ENCODE results near the gene MARCHF9. TPM values are rescaled to one million over a fixed set of nuclear protein-coding genes. Genes with fewer than 3 reads are reported as not detected.

MARCHF9 gene
- total RNA-seq, 4 donors from 2014 or later, result 3.4 to 11.1 (median 7.9) TPM

DNA sequence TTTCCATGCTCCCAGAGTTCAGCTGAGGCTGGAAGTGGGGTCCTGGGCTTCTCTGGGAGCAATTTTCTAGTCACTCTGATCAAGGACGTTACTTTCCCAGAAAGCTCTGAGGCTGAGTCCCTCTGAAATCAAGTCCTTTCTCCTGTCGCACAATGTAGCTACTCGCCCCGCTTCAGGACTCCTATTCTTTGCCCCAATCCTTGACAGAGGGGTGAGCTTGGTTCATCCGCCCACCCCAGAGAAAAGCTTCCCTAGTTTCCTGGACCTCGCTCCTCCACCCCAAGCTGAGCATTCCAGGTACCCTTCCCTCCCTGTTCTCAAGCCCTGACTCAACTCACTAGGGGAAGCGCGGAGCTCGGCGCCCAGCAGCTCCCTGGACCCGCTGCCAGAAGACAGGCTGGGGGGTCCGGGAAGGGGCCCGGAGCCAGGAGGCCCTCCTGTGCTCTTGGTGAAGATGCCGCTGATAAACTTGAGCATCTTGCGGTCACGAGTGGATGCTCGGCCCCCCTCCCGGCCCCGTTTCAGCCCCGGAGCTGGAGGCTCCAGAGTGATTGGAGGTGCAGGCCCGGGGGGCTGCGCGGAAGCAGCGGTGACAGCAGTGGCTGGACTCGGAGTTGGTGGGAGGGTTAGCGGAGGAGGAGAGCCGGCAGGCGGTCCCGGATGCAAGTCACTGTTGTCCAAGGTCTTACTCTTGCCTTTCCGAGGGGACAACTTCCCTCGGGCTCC, 18.0 kb upstream of the MARCHF9 start:
- 0 to 60% methylated on average over 2 to 4 of the region's 31 CpGs for WGBS, 2 donors (ENCODE audit: low coverage in 1 of 2)
- peaks cover 4 to 39% (median 31%) of the 10 kb centered on the region in 3 donors for H3K4me1 ChIP-seq
- peak overlapping the region in 1 of 4 donors; percentile 38 for H3K27ac ChIP-seq
- H3K36me3 ChIP-seq, result no peaks in the 10 kb centered on the region
- TF ChIP-seq CTCF (IDR thresholded peaks at IDR 0.05) (no peak), POLR2AphosphoS5 (IDR thresholded peaks at IDR 0.05) (no peak), POLR2A (IDR thresholded peaks at IDR 0.05) (no peak), EP300 (IDR thresholded peaks at IDR 0.05) (no peak)
- peaks cover 98% of the 10 kb centered on the region for H3K27me3 ChIP-seq
- H3K9me3 ChIP-seq, result no peaks in the 10 kb centered on the region
- no peak for ATAC-seq
- H3K4me3 ChIP-seq, result peak overlapping the region in 1 of 2 donors; percentile 50

- TF ChIP-seq POLR2AphosphoS5 (IDR thresholded peaks at IDR 0.05) (no peak), CTCF (IDR thresholded peaks at IDR 0.05) (peak in 2 of 4 experiments; percentile 26 to 35), EP300 (IDR thresholded peaks at IDR 0.05) (no peak), POLR2A (IDR thresholded peaks at IDR 0.05) (no peak)
- Histone ChIP-seq H3K9me3 (no peaks in the 10 kb centered on the region), H3K36me3 (no peaks in the 10 kb centered on the region), H3K4me1 (peaks cover 4 to 39% (median 31%) of the 10 kb centered on the region in 3 donors), H3K27ac (peak overlapping the region in 1 of 4 donors; percentile 38), H3K27me3 (peaks cover 92% of the 10 kb centered on the region), H3K4me3 (peak overlapping the region; percentile 3 to 50)
- WGBS, 2 donors (ENCODE audit: low coverage in 1 of 2), result 0% methylated on average over 2 of the region's 110 CpGs; no CpG with 5 or more reads in 1 of the 2 donors
- peak; percentile 10 for ATAC-seq
Measured at GRCh38 chr12:57737467-57738460, 17.1 kb upstream of the MARCHF9 start.

- H3K36me3 ChIP-seq, result no peaks in the 10 kb centered on the region
- WGBS, 2 donors (ENCODE audit: low coverage in 1 of 2), result 0 to 4% methylated on average over 4 to 21 of the region's 36 CpGs
- ATAC-seq, result no peak
- TF ChIP-seq EP300 (IDR thresholded peaks at IDR 0.05) (no peak), CTCF (IDR thresholded peaks at IDR 0.05) (no peak), POLR2AphosphoS5 (IDR thresholded peaks at IDR 0.05) (no peak), POLR2A (IDR thresholded peaks at IDR 0.05) (no peak)
- H3K9me3 ChIP-seq, result no peaks in the 10 kb centered on the region
- peaks cover 83% of the 10 kb centered on the region for H3K27me3 ChIP-seq
- peaks cover 4 to 39% (median 31%) of the 10 kb centered on the region in 3 donors for H3K4me1 ChIP-seq
- peak within 1 kb of the TSS in 1 of 4 donors; percentile 38 for H3K27ac ChIP-seq
- peak within 1 kb of the TSS; percentile 3 to 50 for H3K4me3 ChIP-seq
Measured at GRCh38 chr12:57738661-57739237, 16.2 kb upstream of the MARCHF9 start, which contains the start of gene AGAP2. TSS of gene AGAP2 (minus strand) at chr12:57738742. CDS start at chr12:57738246, 496 bp downstream.

DNA sequence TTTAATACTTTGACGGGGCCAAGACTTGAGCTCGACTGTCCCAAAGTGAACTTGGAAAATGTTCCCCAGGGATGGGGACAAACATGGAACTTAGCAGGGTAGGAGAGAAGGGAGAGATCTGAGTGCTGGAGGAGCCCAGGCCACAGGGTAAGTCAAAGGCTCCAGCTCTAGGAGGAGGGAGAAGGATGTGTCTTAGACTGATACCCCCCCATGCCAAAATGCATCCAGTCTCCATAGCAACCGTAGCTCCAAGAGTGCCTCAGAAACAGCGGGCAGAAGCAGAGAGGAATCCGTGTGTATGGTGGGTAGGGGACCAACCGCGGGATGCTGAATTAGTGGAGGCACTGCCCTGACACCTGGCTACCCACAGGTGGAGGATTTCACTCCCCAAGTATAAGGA, 15.5 kb upstream of the MARCHF9 start:
- Histone ChIP-seq H3K27ac (no peak overlapping the region), H3K9me3 (no peaks in the 10 kb centered on the region), H3K27me3 (peaks cover 77% of the 10 kb centered on the region), H3K4me1 (peaks cover 4 to 45% (median 31%) of the 10 kb centered on the region in 3 donors), H3K4me3 (peak overlapping the region in 1 of 2 donors; percentile 50), H3K36me3 (no peaks in the 10 kb centered on the region)
- ATAC-seq, result no peak
- TF ChIP-seq POLR2AphosphoS5 (IDR thresholded peaks at IDR 0.05), result no peak
- no peak for TF ChIP-seq EP300 (IDR thresholded peaks at IDR 0.05)
- TF ChIP-seq CTCF (IDR thresholded peaks at IDR 0.05), result no peak
- no peak for TF ChIP-seq POLR2A (IDR thresholded peaks at IDR 0.05)
- WGBS, 2 donors (ENCODE audit: low coverage in 1 of 2), result 0 to 16% methylated on average over 1 to 7 of the region's 7 CpGs
